SK-N-SH treated with all-trans-retinoic acid at 6 μM for 48 hours (cell line): ENCODE results near the gene ZNF22.

Source experiments
- ATAC-seq: fragments of 200-7000 bp; cut with Tn5 transposase; 3 replicates; pipeline ENCODE4 v1.9.1; 2020; ENCODE audit warnings: mild to moderate bottlenecking, moderate library complexity
- ARNTL ChIP-seq: fragments of 450-650 bp; formaldehyde crosslinking; IDR thresholded peaks from 2 replicates; pipeline ENCODE4 v1.5.0; 2020; ENCODE audit warnings: low read depth, mild to moderate bottlenecking, moderate library complexity, borderline replicate concordance
- BACH2 ChIP-seq: fragments of 250-450 bp; sonication (Bioruptor Pico); IDR thresholded peaks from 2 replicates; pipeline ENCODE4 v1.9.0; 2021; ENCODE audit warnings: mild to moderate bottlenecking, borderline replicate concordance
- CSDC2 ChIP-seq: fragments of 250-450 bp; sonication (Bioruptor Pico); IDR thresholded peaks from 2 replicates; pipeline ENCODE4 v1.5.0; 2020; ENCODE audit warnings: mild to moderate bottlenecking, moderate library complexity
- GLIS3 ChIP-seq: fragments of 250-450 bp; sonication (Bioruptor Pico); IDR thresholded peaks from 2 replicates; pipeline ENCODE4 v1.5.0; 2020; ENCODE audit warnings: mild to moderate bottlenecking, moderate library complexity
- ISL1 ChIP-seq: fragments of 250-450 bp; sonication (Bioruptor Pico); IDR thresholded peaks from 2 replicates; pipeline ENCODE4 v2.1.2; 2022; ENCODE audit warnings: mild to moderate bottlenecking, moderate library complexity
- OSR1 ChIP-seq: fragments of 250-450 bp; sonication (Bioruptor Pico); IDR thresholded peaks from 2 replicates; pipeline ENCODE4 v1.8.0; 2022; ENCODE audit warnings: moderate library complexity, mild to moderate bottlenecking, inconsistent platforms
- RARB ChIP-seq: fragments of 250-450 bp; sonication (Bioruptor Pico); IDR thresholded peaks from 2 replicates; pipeline ENCODE4 v1.8.0; 2021; ENCODE audit warnings: mild to moderate bottlenecking, moderate library complexity
- SNAI2 ChIP-seq: fragments of 250-450 bp; sonication (Bioruptor Pico); IDR thresholded peaks from 2 replicates; pipeline ENCODE4 v1.5.0; 2020; ENCODE audit warnings: mild to moderate bottlenecking, moderate library complexity
- TCF4 ChIP-seq: fragments of 250-450 bp; sonication (Bioruptor Pico); IDR thresholded peaks from 2 replicates; pipeline ENCODE4 v1.8.0; 2021; ENCODE audit warnings: mild to moderate bottlenecking, moderate library complexity, borderline replicate concordance
- TOX ChIP-seq: fragments of 250-450 bp; sonication (Bioruptor Pico); IDR thresholded peaks from 2 replicates; pipeline ENCODE4 v1.8.0; 2021; ENCODE audit warnings: mild to moderate bottlenecking, moderate library complexity, borderline replicate concordance
- ZC3H10 ChIP-seq: fragments of 250-450 bp; sonication (Bioruptor Pico); IDR thresholded peaks from 2 replicates; pipeline ENCODE4 v1.5.1; 2021; ENCODE audit warnings: mild to moderate bottlenecking, moderate library complexity
- ZFP3 ChIP-seq: fragments of 250-450 bp; sonication (Bioruptor Pico); IDR thresholded peaks from 2 replicates; pipeline ENCODE4 v1.5.0; 2020; ENCODE audit warnings: mild to moderate bottlenecking, moderate library complexity
- ZNF565 ChIP-seq: fragments of 450-650 bp; formaldehyde crosslinking; conservative IDR thresholded peaks from 2 replicates; pipeline ENCODE4 v1.5.0; 2020; ENCODE audit warnings: low read depth, mild to moderate bottlenecking, moderate library complexity
- ZNF8 ChIP-seq: fragments of 450-650 bp; formaldehyde crosslinking; IDR thresholded peaks from 2 replicates; pipeline ENCODE4 v1.5.0; 2020; ENCODE audit warnings: mild to moderate bottlenecking, moderate library complexity
- TF ChIP-seq, protein P1 (sequence below): fragments of 250-450 bp; sonication (Bioruptor Pico); IDR thresholded peaks from 2 replicates; pipeline ENCODE4 v1.8.0; 2020; ENCODE audit warnings: mild to moderate bottlenecking, moderate library complexity, borderline replicate concordance
- TF ChIP-seq, protein P2 (sequence below): fragments of 250-450 bp; sonication (Bioruptor Pico); IDR thresholded peaks from 2 replicates; pipeline ENCODE4 v1.5.1; 2021; ENCODE audit warnings: mild to moderate bottlenecking, moderate library complexity
- TF ChIP-seq, protein P3 (sequence below): fragments of 250-450 bp; sonication (Bioruptor Pico); IDR thresholded peaks from 2 replicates; pipeline ENCODE4 v1.5.1; 2020; ENCODE audit warnings: low read depth, mild to moderate bottlenecking, moderate library complexity

ZNF22 gene

DNA sequence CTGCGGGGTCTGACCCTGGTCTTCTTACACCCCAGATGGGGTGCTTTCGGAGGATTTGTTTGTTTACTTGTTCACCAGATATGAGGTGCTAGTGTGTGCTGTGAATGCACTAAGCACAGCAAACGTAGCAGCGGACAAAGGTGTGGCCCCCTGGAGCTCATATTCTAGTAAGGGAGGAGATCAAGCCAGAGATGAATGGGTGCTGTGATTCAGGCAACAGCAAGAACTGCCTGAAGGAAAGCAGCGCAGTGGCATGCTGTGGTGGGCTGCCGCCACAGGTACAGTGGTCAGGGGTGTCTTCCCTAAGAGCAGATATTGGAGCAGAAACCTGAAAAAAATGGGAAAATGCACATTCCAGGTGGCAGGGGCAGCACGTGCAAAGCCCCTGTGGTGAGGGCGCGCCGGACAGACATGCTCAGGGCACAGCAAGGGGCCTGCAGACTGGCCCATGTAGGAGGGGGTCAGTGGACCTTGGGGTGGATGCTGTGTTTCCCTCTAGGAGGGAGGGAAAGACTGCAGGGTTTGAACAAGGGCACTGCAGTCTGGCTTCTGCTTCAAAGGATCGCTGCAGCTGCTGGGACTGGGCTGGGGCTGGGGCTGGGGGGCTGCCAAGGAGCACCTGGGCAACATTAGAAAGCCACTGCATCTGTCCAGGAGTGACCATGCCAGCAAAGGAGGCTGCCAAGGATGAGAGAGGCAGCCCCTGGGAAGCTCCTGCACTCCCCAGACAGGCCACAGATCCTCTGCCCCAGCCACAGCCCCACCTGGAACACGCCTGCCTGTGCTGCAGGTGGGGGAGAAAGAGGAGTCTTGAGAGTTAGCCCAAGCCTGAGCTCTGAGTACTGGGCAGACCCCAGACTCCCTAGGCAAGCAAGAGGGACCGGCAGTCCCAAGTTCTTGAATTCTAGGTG lies 21.2 kb upstream of the ZNF22 start (continued):
- TF ChIP-seq, protein P1, sequence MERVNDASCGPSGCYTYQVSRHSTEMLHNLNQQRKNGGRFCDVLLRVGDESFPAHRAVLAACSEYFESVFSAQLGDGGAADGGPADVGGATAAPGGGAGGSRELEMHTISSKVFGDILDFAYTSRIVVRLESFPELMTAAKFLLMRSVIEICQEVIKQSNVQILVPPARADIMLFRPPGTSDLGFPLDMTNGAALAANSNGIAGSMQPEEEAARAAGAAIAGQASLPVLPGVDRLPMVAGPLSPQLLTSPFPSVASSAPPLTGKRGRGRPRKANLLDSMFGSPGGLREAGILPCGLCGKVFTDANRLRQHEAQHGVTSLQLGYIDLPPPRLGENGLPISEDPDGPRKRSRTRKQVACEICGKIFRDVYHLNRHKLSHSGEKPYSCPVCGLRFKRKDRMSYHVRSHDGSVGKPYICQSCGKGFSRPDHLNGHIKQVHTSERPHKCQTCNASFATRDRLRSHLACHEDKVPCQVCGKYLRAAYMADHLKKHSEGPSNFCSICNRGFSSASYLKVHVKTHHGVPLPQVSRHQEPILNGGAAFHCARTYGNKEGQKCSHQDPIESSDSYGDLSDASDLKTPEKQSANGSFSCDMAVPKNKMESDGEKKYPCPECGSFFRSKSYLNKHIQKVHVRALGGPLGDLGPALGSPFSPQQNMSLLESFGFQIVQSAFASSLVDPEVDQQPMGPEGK = no peak
- TF ChIP-seq OSR1 (no peak), ZC3H10 (CRISPR knock-in tag) (no peak), TCF4 (CRISPR knock-in tag) (no peak), GLIS3 (CRISPR knock-in tag) (no peak), RARB (no peak), ZNF8 (CRISPR knock-in tag) (no peak), ARNTL (CRISPR knock-in tag) (no peak), CSDC2 (CRISPR knock-in tag) (no peak)
- TF ChIP-seq, all 23 proteins: peak for 0

DNA sequence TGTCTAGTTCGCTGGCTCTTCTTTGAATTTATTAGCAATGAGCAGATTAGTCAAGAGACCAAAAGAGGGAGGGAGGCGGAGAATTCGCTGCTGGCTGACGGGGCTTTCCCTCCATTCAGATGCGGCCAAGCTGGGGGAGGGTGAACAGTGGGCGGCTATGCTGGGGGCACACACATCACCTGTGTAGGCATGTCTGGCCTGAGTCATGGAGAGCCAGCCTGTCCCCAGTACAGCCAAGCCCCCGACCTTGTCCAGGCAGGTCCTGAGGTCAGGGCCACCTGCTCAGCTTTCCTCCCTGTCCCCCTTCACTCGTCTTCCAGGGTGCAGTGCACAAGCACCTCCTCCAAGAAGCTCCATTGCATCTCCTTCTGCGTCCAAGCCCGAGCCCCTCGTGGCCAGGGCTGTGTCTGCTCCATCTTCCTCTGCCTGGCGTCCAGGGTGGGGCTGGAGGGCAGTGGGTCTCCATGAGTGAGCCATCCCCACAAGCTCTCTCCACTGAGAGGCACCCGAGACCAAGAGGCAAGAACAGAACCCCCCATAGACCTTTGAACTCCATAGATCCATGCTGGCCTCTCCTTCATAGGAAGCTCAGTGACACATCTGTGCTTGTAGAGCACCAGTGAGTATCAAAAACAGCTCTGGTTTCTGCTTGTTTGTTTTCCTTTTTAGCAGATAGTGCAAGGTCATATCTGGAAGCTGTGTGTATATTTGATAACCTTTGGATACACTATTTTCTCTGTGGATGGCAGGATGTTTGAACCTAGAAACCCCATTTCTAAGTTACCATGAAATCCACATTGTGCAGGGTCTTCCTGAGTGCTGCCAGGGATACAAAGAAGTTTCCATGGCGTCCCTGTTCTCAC lies 20.2 kb upstream of the ZNF22 start:
- no peak for ATAC-seq
- TF ChIP-seq ZC3H10 (CRISPR knock-in tag) (no peak), OSR1 (no peak)
- TF ChIP-seq, all 23 proteins: peak for 0

DNA sequence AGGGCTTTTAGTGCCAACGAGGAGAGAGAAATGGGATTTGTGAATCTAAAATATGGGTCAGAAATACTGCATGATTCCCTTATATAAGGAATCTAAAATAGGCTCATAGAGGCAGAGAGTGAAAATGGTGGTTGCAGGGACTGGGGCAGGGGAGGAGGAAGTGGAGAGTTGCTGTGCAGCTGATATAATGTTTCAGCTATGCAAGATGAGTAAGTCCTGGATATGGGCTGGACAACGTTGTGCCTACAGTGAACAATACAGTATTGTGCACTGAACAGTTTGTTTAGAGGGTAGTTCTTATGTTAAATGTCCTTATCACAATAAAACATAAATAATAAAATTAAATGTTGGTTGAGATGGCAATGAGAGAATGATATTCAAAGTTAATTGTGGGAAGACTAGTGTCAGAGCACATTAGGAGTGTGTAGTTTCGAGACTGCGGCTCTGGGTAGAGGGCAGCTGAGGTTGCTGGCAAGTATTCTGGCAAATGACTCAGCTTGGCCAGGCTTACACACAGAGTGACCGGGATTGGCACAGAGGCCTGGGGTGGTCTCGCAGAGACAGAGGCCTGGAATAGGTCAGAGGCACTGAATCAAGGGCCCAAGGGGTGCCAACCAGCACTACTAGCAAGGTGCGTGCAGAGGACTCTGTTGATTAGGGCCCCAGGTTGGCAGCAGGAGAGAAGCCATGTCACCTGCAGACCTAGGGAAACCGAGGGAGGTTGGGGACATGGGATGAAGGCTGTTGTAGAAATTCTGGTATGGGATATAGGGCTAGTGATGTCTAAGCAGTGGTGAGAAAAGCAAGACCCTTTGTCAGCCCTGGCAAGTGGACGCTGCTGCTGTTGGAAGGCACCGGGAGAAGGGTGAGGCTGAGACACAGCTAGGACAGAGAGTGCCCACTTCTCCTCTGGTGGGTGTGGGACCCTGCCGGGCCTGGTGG lies 19.3 kb upstream of the ZNF22 start:
- ATAC-seq = peak; percentile 92
- TF ChIP-seq TCF4 (CRISPR knock-in tag) (no peak), ZNF8 (CRISPR knock-in tag) (no peak), ZC3H10 (CRISPR knock-in tag) (0 out of 2 replicates have a peak, but pooled peaks have one; percentile 65), SNAI2 (CRISPR knock-in tag) (0 out of 2 replicates have a peak, but pooled peaks have one; percentile 19), ZFP3 (CRISPR knock-in tag) (peak; percentile 19; the same call in 1 of the 2 replicates), RARB (no peak), ISL1 (CRISPR knock-in tag) (peak; percentile 60; the same call in 1 of the 2 replicates), CSDC2 (CRISPR knock-in tag) (0 out of 2 replicates have a peak, but pooled peaks have one; percentile 11)

DNA sequence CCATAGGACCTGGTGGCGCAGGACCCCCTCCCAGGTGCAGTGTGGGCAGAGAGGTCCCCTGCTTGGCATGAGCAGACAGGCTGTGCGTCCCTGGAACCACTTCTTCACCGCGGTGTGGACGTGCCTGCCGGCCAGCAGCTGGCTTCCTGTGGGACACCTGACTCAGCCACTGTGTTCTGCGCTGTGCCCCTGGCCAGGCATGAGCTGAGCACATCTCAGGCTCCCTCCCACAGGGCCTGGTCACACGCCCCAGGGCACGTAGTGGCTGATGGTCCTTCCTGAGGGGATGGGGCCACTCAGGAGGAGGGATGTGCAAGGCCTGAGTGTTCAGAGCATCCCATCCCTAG lies 18.6 kb upstream of the ZNF22 start:
- TF ChIP-seq BACH2 (no peak), ZNF565 (CRISPR knock-in tag) (no peak), RARB (no peak), TOX (CRISPR knock-in tag) (no peak), SNAI2 (CRISPR knock-in tag) (no peak), ZNF8 (CRISPR knock-in tag) (no peak)
- TF ChIP-seq, protein P2, sequence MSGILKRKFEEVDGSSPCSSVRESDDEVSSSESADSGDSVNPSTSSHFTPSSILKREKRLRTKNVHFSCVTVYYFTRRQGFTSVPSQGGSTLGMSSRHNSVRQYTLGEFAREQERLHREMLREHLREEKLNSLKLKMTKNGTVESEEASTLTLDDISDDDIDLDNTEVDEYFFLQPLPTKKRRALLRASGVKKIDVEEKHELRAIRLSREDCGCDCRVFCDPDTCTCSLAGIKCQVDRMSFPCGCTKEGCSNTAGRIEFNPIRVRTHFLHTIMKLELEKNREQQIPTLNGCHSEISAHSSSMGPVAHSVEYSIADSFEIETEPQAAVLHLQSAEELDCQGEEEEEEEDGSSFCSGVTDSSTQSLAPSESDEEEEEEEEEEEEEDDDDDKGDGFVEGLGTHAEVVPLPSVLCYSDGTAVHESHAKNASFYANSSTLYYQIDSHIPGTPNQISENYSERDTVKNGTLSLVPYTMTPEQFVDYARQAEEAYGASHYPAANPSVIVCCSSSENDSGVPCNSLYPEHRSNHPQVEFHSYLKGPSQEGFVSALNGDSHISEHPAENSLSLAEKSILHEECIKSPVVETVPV (CRISPR knock-in tag) = no peak
- TF ChIP-seq, protein P1 = no peak
- TF ChIP-seq, protein P3, sequence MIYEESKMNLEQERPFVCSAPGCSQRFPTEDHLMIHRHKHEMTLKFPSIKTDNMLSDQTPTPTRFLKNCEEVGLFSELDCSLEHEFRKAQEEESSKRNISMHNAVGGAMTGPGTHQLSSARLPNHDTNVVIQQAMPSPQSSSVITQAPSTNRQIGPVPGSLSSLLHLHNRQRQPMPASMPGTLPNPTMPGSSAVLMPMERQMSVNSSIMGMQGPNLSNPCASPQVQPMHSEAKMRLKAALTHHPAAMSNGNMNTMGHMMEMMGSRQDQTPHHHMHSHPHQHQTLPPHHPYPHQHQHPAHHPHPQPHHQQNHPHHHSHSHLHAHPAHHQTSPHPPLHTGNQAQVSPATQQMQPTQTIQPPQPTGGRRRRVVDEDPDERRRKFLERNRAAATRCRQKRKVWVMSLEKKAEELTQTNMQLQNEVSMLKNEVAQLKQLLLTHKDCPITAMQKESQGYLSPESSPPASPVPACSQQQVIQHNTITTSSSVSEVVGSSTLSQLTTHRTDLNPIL (CRISPR knock-in tag) = no peak
- TF ChIP-seq, all 23 proteins: peak for 0
- ATAC-seq = no peak
